Measurements from ENCODE around the gene SRGAP1.

DNA sequence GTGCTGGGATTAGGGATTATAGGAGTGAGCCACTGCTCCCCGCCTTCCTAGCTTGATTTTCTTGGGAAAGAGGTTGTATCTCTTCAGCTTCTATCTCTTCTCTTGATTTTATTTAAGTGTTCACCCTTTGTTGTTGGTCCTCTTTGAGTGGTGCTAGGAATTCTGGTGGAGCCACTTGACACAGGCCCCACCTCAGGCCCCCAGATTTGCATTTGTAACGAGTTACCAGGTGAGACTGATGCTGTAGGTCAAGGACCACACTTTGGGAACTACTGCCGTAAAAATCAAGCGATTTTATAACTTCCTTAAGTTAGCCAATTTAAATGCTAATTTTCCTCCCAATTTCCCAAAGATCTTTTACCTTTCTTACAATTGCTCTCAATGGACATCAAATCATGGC is 26.3 kb downstream of the SRGAP1 start:
- TF ChIP-seq, protein P1, sequence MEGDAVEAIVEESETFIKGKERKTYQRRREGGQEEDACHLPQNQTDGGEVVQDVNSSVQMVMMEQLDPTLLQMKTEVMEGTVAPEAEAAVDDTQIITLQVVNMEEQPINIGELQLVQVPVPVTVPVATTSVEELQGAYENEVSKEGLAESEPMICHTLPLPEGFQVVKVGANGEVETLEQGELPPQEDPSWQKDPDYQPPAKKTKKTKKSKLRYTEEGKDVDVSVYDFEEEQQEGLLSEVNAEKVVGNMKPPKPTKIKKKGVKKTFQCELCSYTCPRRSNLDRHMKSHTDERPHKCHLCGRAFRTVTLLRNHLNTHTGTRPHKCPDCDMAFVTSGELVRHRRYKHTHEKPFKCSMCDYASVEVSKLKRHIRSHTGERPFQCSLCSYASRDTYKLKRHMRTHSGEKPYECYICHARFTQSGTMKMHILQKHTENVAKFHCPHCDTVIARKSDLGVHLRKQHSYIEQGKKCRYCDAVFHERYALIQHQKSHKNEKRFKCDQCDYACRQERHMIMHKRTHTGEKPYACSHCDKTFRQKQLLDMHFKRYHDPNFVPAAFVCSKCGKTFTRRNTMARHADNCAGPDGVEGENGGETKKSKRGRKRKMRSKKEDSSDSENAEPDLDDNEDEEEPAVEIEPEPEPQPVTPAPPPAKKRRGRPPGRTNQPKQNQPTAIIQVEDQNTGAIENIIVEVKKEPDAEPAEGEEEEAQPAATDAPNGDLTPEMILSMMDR (IDR thresholded peaks at IDR 0.05; ENCODE audit: poor library complexity, severe bottlenecking) = no peak
- TF ChIP-seq EZH2 (IDR thresholded peaks at IDR 0.05; ENCODE audit: borderline replicate concordance, insufficient read depth, low read length, poor library complexity, severe bottlenecking) = no peak
- TF ChIP-seq POLR2AphosphoS5 (IDR thresholded peaks at IDR 0.05) = no peak
- no peak for TF ChIP-seq EP300 (conservative IDR thresholded peaks at IDR 0.05; ENCODE audit: poor library complexity, severe bottlenecking)
- TF ChIP-seq, protein P2, sequence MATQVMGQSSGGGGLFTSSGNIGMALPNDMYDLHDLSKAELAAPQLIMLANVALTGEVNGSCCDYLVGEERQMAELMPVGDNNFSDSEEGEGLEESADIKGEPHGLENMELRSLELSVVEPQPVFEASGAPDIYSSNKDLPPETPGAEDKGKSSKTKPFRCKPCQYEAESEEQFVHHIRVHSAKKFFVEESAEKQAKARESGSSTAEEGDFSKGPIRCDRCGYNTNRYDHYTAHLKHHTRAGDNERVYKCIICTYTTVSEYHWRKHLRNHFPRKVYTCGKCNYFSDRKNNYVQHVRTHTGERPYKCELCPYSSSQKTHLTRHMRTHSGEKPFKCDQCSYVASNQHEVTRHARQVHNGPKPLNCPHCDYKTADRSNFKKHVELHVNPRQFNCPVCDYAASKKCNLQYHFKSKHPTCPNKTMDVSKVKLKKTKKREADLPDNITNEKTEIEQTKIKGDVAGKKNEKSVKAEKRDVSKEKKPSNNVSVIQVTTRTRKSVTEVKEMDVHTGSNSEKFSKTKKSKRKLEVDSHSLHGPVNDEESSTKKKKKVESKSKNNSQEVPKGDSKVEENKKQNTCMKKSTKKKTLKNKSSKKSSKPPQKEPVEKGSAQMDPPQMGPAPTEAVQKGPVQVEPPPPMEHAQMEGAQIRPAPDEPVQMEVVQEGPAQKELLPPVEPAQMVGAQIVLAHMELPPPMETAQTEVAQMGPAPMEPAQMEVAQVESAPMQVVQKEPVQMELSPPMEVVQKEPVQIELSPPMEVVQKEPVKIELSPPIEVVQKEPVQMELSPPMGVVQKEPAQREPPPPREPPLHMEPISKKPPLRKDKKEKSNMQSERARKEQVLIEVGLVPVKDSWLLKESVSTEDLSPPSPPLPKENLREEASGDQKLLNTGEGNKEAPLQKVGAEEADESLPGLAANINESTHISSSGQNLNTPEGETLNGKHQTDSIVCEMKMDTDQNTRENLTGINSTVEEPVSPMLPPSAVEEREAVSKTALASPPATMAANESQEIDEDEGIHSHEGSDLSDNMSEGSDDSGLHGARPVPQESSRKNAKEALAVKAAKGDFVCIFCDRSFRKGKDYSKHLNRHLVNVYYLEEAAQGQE (IDR thresholded peaks at IDR 0.05; ENCODE audit: borderline replicate concordance) = no peak

Data from neural cell (in vitro differentiated cells).